ENCODE data around the gene ENTHD1. TPM values are rescaled to one million over a fixed set of nuclear protein-coding genes. Genes with fewer than 3 reads are reported as not detected.
"Not testable (repeated sequence)": the region's sequence is repeated elsewhere in the genome, so short reads cannot be mapped to it uniquely, and the experiment has no call there.

Gene ENTHD1
- total RNA-seq, 4 donors from 2014 or later, result 0.42 to 3.3 (median 1.8) TPM

GRCh38 chr22:39738746-39739145, 154.8 kb downstream of the ENTHD1 start:
- Histone ChIP-seq H3K36me3 (no peaks in the 10 kb centered on the region), H3K27me3 (peaks cover 0 to 4% of the 10 kb centered on the region in 2 donors), H3K27ac (no peak overlapping the region), H3K9me3 (peaks cover 0 to 19% (median 0%) of the 10 kb centered on the region in 4 donors), H3K4me3 (no peak overlapping the region), H3K4me1 (no peaks in the 10 kb centered on the region)
- no peak for DNase-seq (ENCODE audit: low spot score in 2 of 2)
- 52 to 56% methylated on average over 1 of the region's 1 CpG for WGBS, 2 donors
- TF ChIP-seq EP300 (IDR thresholded peaks at IDR 0.05), result no peak

- TF ChIP-seq EP300 (IDR thresholded peaks at IDR 0.05) (no peak), CTCF (IDR thresholded peaks at IDR 0.05) (no peak), POLR2A (IDR thresholded peaks at IDR 0.05) (no peak)
- H3K4me1 ChIP-seq, result no peaks in the 10 kb centered on the region
Observed at GRCh38 chr22:39735776-39736175, 157.8 kb downstream of the ENTHD1 start.

GRCh38 chr22:39734866-39735265, 158.7 kb downstream of the ENTHD1 start:
- H3K4me1 ChIP-seq, result no peaks in the 10 kb centered on the region
- no peak overlapping the region for H3K4me3 ChIP-seq
- TF ChIP-seq CTCF (IDR thresholded peaks at IDR 0.05) (no peak), EP300 (IDR thresholded peaks at IDR 0.05) (no peak), POLR2A (IDR thresholded peaks at IDR 0.05) (no peak)
- H3K27ac ChIP-seq, result no peak overlapping the region
- no peak for DNase-seq (ENCODE audit: low spot score in 2 of 2)
- 72 to 83% methylated on average over 5 of the region's 5 CpGs for WGBS, 2 donors
- H3K9me3 ChIP-seq, result peaks cover 0 to 12% (median 0%) of the 10 kb centered on the region in 4 donors
- no peaks in the 10 kb centered on the region for H3K36me3 ChIP-seq
- no peaks in the 10 kb centered on the region for H3K27me3 ChIP-seq

More at GRCh38 chr22:39735776-39736175, 157.8 kb downstream of the ENTHD1 start:
- no peak overlapping the region for H3K27ac ChIP-seq
- WGBS, 2 donors, result 84 to 86% methylated on average over 10 of the region's 10 CpGs
- peak in 1 of 2 donors; percentile 3 for DNase-seq (ENCODE audit: low spot score in 2 of 2)
- no peaks in the 10 kb centered on the region for H3K36me3 ChIP-seq
- H3K4me3 ChIP-seq, result no peak overlapping the region
- H3K9me3 ChIP-seq, result peaks cover 0 to 21% (median 0%) of the 10 kb centered on the region in 4 donors
- no peaks in the 10 kb centered on the region for H3K27me3 ChIP-seq

GRCh38 chr22:39734046-39734445, 159.5 kb downstream of the ENTHD1 start:
- DNase-seq (ENCODE audit: low spot score in 2 of 2); H3K9me3 ChIP-seq; H3K4me1 ChIP-seq; H3K36me3 ChIP-seq; H3K4me3 ChIP-seq; H3K27ac ChIP-seq; H3K27me3 ChIP-seq: not testable (repeated sequence)
- WGBS, 2 donors, result 69 to 87% methylated on average over 1 of the region's 1 CpG

GRCh38 chr22:39733191-39733590, 160.4 kb downstream of the ENTHD1 start:
- H3K4me3 ChIP-seq, result no peak overlapping the region
- H3K36me3 ChIP-seq, result no peaks in the 10 kb centered on the region
- no peaks in the 10 kb centered on the region for H3K4me1 ChIP-seq
- no peak for DNase-seq (ENCODE audit: low spot score in 2 of 2)
- no peak overlapping the region for H3K27ac ChIP-seq
- H3K9me3 ChIP-seq, result peaks cover 0 to 6% (median 0%) of the 10 kb centered on the region in 4 donors
- 71 to 72% methylated on average over 2 of the region's 2 CpGs for WGBS, 2 donors
- no peaks in the 10 kb centered on the region for H3K27me3 ChIP-seq
- TF ChIP-seq POLR2A (IDR thresholded peaks at IDR 0.05), result no peak
- no peak for TF ChIP-seq EP300 (IDR thresholded peaks at IDR 0.05)
- no peak for TF ChIP-seq CTCF (IDR thresholded peaks at IDR 0.05)

GRCh38 chr22:39732625-39733024, 160.9 kb downstream of the ENTHD1 start:
- DNase-seq (ENCODE audit: low spot score in 2 of 2), result no peak
- TF ChIP-seq EP300 (IDR thresholded peaks at IDR 0.05) (no peak), POLR2A (IDR thresholded peaks at IDR 0.05) (no peak), CTCF (IDR thresholded peaks at IDR 0.05) (no peak)
- Histone ChIP-seq H3K36me3 (no peaks in the 10 kb centered on the region), H3K9me3 (peaks cover 0 to 6% (median 0%) of the 10 kb centered on the region in 4 donors), H3K4me3 (no peak overlapping the region), H3K4me1 (no peaks in the 10 kb centered on the region), H3K27ac (no peak overlapping the region), H3K27me3 (no peaks in the 10 kb centered on the region)
- WGBS, 2 donors, result 66 to 69% methylated on average over 8 of the region's 8 CpGs

Measured in tibial nerve (tissue), 4 donors.